Transverse colon (tissue), 4 donors: ENCODE measurements around the gene FEN1.

Experiments
- CTCF ChIP-seq, 5 experiments: fragments of 200-600 bp in 3 of 5; fragments of 450-650 bp in 2 of 5; sonication (generic) in 3 of 5; IDR thresholded peaks; 1 replicate in 2 of 5; 2 replicates in 3 of 5; pipeline ENCODE4 v1.5.1; 2016 to 2017; ENCODE audit warnings: antibody characterized with exemption in 5 of 5, inconsistent platforms in 3 of 5, mild to moderate bottlenecking in 2 of 5, moderate library complexity in 1 of 5
- EP300 ChIP-seq: sonication (generic); formaldehyde crosslinking; IDR thresholded peaks from one replicate; pipeline ENCODE4 v1.6.1; 2017; ENCODE audit warnings: antibody characterized with exemption, low read depth
- POLR2A ChIP-seq: fragments of 450-650 bp; IDR thresholded peaks from one replicate; pipeline ENCODE4 v1.6.1; 2016; ENCODE audit warnings: antibody characterized with exemption, mild to moderate bottlenecking, moderate library complexity
- POLR2AphosphoS5 ChIP-seq, 3 donors: sonication (generic); formaldehyde crosslinking; IDR thresholded peaks; one replicate each; pipeline ENCODE4 v1.6.1; 2016; ENCODE audit warnings: antibody characterized with exemption in 3 of 3

GRCh38 chr11:61829806-61830205 is 37.1 kb downstream of the FEN1 start:
- TF ChIP-seq CTCF (IDR thresholded peaks at IDR 0.05) (no peak), POLR2A (no peak), EP300 (no peak), POLR2AphosphoS5 (IDR thresholded peaks at IDR 0.05) (no peak)
